RWPE2 (cell line): ENCODE measurements around the gene ATXN2.
A peak's percentile ranks its signal among the peaks of the same experiment; 100 is the strongest.

Source experiments
- ATAC-seq: fragments of 200-7000 bp; cut with Tn5 transposase; 3 replicates; pipeline ENCODE4 v1.9.1; 2021; ENCODE audit warnings: low read depth
- DNase-seq: peaks from one replicate; pipeline ENCODE4 v3.0.0-alpha.2; 2020; ENCODE audit warnings: low spot score
- H3K27ac ChIP-seq: fragments of 450-650 bp; 2 replicates; pipeline ENCODE4 v1.5.1; 2017; ENCODE audit warnings: mild to moderate bottlenecking; ENCODE audit not compliant: poor library complexity, severe bottlenecking
- H3K27me3 ChIP-seq: fragments of 250-450 bp; sonication (Bioruptor Pico); 2 replicates; pipeline ENCODE4 v1.5.1; 2021; ENCODE audit warnings: mild to moderate bottlenecking, moderate library complexity; ENCODE audit not compliant: insufficient read depth, poor library complexity, severe bottlenecking
- H3K36me3 ChIP-seq: fragments of 250-450 bp; sonication (Bioruptor Pico); 2 replicates; pipeline ENCODE4 v1.5.1; 2020; ENCODE audit warnings: low read depth, mild to moderate bottlenecking, moderate library complexity
- H3K4me1 ChIP-seq: fragments of 250-450 bp; sonication (Bioruptor Pico); 2 replicates; pipeline ENCODE4 v1.5.1; 2021; ENCODE audit warnings: mild to moderate bottlenecking, moderate library complexity; ENCODE audit not compliant: insufficient read depth, poor library complexity, severe bottlenecking
- H3K4me3 ChIP-seq: fragments of 250-450 bp; sonication (Bioruptor Pico); 2 replicates; pipeline ENCODE4 v1.5.1; 2021; ENCODE audit warnings: mild to moderate bottlenecking, moderate library complexity; ENCODE audit not compliant: severe bottlenecking
- H3K9me3 ChIP-seq: fragments of 250-450 bp; sonication (Bioruptor Pico); 2 replicates; pipeline ENCODE4 v1.5.1; 2021; ENCODE audit warnings: mild to moderate bottlenecking, moderate library complexity; ENCODE audit not compliant: severe bottlenecking
- TF ChIP-seq, protein P1 (sequence below): fragments of 450-650 bp; IDR thresholded peaks from one replicate; pipeline ENCODE4 v1.5.1; 2017; ENCODE audit warnings: mild to moderate bottlenecking, moderate library complexity; ENCODE audit not compliant: poor library complexity, severe bottlenecking

The ATXN2 gene

GRCh38 chr12:111447571-111448265 is 151.4 kb downstream of the ATXN2 start:
- peak; percentile 61 for DNase-seq
- Histone ChIP-seq H3K27ac (no peak overlapping the region), H3K36me3 (peaks cover 57% of the 10 kb centered on the region), H3K4me3 (no peak overlapping the region), H3K9me3 (no peaks in the 10 kb centered on the region), H3K27me3 (no peaks in the 10 kb centered on the region), H3K4me1 (peaks cover 16% of the 10 kb centered on the region)
- TF ChIP-seq, protein P1, sequence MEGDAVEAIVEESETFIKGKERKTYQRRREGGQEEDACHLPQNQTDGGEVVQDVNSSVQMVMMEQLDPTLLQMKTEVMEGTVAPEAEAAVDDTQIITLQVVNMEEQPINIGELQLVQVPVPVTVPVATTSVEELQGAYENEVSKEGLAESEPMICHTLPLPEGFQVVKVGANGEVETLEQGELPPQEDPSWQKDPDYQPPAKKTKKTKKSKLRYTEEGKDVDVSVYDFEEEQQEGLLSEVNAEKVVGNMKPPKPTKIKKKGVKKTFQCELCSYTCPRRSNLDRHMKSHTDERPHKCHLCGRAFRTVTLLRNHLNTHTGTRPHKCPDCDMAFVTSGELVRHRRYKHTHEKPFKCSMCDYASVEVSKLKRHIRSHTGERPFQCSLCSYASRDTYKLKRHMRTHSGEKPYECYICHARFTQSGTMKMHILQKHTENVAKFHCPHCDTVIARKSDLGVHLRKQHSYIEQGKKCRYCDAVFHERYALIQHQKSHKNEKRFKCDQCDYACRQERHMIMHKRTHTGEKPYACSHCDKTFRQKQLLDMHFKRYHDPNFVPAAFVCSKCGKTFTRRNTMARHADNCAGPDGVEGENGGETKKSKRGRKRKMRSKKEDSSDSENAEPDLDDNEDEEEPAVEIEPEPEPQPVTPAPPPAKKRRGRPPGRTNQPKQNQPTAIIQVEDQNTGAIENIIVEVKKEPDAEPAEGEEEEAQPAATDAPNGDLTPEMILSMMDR = no peak
- ATAC-seq = no peak

DNA sequence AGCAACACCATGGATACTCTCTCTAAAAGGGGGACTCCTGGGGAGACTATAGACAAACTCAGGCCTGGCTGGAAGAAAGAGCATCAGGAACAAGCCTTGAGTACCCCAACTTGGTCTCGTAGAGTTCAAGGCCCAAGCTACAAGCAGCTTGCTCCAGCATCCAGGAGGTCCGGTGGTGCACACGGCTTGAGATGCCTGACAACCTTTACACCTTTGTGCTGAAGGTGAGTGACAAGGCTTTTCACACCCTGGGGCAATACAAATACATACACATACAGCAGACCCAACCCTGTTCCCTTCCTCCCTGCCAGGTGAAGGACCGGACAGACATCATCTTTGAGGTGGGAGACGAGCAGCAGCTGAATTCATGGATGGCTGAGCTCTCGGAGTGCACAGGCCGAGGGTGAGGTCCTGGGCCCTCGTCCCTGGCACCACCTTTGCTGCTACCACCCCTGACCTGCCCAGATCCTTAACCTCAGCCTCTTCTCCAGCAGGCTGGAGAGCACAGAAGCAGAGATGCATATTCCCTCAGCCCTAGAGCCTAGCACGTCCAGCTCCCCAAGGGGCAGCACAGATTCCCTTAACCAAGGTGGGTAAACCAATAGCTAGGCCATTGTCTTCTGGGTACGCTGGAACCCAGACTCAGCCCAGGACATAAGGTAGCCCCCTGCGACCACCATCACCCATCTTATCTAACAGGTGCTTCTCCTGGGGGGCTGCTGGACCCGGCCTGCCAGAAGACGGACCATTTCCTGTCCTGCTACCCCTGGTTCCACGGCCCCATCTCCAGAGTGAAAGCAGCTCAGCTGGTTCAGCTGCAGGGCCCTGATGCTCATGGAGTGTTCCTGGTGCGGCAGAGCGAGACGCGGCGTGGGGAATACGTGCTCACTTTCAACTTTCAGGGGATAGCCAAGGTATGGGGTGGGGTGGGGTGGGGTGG is 152.2 kb downstream of the ATXN2 start:
- Histone ChIP-seq H3K4me3 (no peak overlapping the region), H3K27ac (peak overlapping the region; percentile 53), H3K36me3 (peaks cover 49% of the 10 kb centered on the region), H3K27me3 (no peaks in the 10 kb centered on the region), H3K4me1 (peaks cover 24% of the 10 kb centered on the region), H3K9me3 (no peaks in the 10 kb centered on the region)
- ATAC-seq = no peak
- DNase-seq = no peak
- TF ChIP-seq, protein P1 = no peak

DNA sequence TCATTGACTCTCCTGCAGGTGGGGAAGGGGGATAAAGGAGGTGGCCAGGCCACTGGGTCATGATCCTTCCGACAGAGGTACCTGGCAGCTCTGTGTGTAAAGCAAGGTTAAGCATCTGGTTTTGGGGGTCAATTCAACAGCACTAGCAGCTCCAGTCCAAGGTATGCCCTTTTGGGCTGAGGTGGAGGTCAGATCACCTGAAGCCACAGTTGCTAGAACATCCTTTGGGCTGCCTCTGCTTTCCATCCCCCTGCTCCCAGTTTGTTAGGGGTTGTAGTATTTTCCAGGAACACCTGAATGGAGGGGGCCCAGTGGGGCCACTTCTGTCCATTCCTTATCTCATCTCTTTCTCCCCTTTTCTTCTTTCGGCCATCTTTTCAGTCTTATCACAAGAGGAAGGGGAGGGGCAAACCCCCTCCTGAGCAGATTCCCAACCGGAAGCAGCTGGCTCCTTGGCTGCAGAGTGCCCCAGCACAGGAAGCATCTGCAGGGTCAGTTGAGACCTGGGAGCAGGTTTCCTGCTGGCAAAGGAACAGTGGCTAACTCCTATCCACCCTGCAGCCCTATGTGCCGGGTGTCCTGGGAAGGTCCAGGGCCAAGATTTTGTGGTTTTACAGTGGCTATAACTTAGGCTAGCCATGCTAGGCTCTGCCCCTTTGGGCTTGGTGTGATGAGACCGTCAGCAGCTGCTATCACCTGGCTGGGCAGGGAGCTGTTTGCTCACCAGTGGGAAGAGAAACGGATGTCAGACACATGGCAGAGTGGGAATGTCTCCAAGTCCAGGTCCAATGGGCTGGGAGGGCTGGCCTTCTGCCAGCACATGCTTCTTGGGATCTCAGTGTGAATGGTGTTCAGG is 153.2 kb downstream of the ATXN2 start:
- peak; percentile 50 for DNase-seq
- Histone ChIP-seq H3K36me3 (peaks cover 40% of the 10 kb centered on the region), H3K27me3 (no peaks in the 10 kb centered on the region), H3K27ac (peak overlapping the region; percentile 53), H3K4me1 (peaks cover 24% of the 10 kb centered on the region), H3K4me3 (no peak overlapping the region), H3K9me3 (no peaks in the 10 kb centered on the region)
- ATAC-seq = peak; percentile 26
- TF ChIP-seq, protein P1 = no peak

DNA sequence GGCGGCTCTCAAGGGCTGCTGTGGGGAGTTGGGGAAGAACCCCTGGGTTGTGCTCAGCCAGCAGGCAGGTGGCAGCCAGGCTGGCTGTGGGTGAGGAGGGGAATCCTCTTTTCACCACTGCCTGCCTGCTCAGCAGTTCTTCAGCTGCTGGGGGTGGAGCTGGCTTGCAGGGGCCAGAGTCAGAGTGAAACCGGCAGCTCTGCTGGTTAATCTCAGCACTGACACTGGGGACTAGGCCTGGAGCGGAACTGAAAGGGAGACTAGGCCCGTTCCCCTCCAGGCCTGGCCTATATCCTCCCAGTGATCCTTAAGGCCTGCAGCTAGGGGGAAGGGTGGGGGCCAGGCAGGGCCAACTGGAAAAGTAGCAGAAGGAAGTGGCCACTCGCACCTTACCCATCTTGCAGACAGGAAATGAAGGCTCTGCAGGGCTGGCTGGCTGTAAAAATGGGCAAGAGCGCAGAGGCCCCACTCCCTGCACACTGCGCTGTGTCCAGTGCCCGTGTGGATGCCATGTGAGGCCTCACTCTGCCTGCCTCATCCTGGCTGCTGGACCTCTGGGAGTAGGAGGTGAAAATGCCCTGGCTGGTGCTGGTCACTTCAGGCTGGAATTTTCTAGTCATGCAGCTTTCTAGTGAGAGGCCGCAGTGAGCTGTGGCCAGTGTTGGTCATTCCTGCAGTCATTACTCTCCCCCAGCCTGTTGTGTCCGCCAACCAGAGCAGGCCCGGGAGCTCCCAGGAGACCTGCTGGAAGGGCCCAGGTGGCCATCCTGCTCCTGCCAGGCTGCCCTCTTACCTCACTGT is 154.0 kb downstream of the ATXN2 start:
- TF ChIP-seq, protein P1 = no peak
- no peak overlapping the region for H3K4me3 ChIP-seq
- H3K27me3 ChIP-seq = no peaks in the 10 kb centered on the region
- DNase-seq = no peak
- peak overlapping the region; percentile 53 for H3K27ac ChIP-seq
- H3K4me1 ChIP-seq = peaks cover 24% of the 10 kb centered on the region
- peaks cover 31% of the 10 kb centered on the region for H3K36me3 ChIP-seq
- H3K9me3 ChIP-seq = no peaks in the 10 kb centered on the region
- ATAC-seq = no peak
